HT1080 (cell line): ENCODE results near the gene CLIC6. TPM values are rescaled to one million over a fixed set of nuclear protein-coding genes. Genes with fewer than 3 reads are reported as not detected.

Source experiments
- DNase-seq: peaks from one replicate; pipeline ENCODE4 v3.0.0-alpha.2; 2015; ENCODE audit warnings: low read depth
- total RNA-seq: library from RNA; depleted of rRNA; stranded (reverse); fragments of >200 nt; shearing (Covaris generic); gene quantifications from 2 replicates; pipeline ENCODE4 v1.2.3, GENCODE V29; 2014

CLIC6 gene
- total RNA-seq, 1 experiment from 2014 or later = not detected

DNA sequence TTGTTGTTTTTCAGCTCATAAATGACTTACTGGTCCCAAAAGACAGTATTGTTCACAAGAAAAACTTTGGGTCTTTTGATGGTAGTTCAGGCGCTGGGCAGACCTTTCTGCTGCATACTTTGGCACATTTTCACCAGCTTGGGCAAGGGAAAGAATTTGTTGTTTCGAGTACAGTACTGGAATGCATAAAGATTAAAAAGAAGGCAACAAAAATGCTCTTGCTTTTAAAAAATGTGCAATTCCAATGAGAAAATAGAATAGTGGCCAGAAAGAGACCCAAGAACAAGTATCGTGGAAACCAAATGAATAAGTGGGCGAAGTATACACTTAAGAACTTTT lies 56.0 kb downstream of the CLIC6 start:
- no peak for DNase-seq

DNA sequence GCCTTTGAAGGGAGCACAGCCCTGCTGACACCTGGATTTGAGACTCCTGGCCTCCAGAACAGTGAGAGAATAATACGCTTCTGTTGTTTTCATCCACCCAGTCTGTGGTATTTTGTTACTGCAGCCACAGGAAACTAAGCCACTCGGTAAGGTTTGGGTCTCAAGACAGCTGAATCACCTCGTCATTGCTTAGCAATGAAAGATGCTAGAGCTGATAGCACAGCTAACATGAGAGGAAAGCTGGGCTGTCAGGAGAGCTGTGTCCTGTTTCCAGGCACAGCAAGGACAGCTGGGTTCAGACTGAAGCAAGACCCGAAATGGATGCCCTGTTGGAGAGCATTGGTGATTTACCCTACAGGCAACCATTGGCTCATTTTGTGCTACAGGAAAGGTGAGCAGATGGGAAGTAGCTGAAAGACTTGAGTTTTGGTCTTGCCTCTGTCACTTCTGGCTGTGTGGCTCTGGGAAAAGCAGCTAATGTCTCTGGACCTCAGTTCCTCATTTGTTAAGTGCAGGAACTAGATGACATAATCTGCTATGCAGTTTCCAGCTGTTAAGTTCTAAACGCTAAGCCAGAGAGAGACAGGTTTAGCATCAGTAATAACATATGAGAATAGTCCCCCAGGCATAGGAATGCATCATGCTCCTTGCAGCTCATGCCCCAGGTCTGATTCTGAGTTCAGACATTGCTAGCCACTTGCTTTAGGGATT lies 58.0 kb downstream of the CLIC6 start:
- peak; percentile 48 for DNase-seq

DNA sequence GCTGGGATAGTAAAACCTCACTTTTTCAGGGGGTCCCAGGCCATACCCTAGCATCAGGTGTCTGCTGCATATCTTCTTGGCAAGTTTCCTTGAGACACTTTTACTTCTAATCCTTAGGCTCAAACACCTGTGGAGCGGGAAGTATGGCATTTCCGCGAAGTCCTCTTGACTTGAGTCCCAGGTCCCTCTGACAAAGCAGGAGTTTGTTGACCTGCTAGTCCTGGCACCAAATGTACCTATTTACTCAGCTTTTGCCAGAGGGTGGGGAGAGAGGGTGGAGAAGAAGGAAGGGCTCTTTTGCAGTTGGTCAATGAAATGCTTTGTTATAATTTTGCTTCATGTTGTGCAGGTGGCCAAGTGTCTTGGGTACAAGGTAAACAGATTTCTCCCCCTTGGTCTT lies 59.7 kb downstream of the CLIC6 start:
- no peak for DNase-seq

DNA sequence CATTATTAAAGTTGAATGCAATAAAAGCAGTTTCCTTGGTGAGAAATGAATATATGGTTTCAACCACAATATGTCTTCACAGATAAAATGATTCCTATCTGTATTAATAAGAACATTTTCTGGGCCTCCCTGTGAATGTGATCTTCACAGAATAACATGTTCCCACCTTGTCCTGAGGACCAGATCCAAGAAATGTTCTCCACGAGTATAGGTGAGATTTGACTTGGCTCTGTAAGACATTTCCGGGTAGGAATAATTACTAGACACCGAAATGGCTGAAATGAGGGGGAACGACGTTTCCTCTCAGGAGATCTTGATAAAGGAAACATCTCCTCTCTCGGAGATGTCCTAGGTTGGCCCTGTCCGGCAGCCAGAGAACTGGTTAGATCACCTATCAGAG lies 61.4 kb downstream of the CLIC6 start:
- no peak for DNase-seq

DNA sequence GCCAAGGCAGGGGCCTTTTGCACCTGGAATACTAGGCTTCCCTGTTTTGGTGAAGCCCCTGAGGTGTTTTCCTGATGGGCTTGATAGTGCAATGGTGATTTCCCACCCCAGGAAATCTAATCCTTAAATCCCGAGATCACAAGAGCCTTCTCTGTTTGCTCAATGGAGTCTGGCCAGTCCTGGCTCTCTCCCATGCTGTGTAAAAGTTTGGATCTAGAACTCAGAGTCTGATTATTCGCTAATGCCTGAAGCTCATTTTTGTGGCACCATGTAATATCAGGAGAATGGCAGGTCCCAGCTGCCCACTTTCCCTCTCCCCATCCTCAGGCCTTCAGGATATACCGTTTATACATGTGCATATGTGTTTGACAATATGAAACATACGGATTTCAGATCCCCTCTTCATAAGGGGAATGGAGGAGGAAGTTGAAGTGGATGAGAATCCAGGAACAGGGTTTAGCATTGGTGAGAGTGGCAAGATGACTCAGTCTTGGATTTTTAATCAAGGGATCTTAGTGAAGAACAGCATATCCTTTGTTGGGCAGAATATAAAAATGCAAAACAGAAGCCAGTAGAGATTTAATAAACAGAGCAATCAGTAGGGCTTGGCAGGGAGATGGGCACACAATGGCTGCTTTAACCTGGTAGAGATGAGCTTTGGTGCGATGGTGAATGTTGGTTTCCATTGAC lies 62.1 kb downstream of the CLIC6 start:
- no peak for DNase-seq

DNA sequence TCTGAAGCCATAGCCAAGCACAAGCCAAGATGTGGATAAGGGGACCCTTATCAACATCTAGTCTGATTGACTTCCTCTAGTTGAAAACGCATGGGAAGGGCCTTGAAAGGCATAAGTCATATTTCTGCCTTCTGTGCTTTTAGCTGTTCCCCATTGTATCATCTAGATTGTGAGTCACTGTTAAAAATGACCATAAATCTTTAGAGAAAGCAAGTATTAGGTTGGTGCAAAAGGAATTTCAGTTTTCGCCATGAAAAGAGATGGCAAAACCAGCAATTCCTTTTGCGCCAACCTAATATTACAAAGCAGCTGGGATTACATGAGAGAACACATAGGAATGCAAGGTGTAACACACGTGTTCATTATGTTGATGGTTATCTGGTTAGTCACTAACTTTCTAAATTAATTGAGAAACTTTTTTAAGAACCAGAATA lies 63.6 kb downstream of the CLIC6 start:
- no peak for DNase-seq

DNA sequence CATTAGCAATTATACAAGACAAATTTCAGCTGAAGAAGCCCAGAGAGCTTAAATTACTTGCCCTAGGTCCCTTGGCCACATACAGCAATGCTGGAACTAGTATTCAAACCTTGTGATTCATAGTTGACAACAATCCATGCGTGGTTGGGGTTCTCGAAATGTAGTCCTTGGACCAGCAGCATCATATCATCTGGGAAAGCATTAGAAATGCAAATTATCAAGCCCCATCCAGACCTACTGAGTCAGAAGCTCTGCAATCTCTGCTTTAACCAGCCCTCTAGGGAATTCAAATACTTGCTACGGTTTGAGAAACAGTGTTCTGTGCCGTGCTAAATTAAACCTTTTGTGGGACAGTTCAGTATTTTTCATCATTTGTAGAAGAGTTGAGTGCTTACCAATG lies 65.1 kb downstream of the CLIC6 start:
- DNase-seq = no peak

DNA sequence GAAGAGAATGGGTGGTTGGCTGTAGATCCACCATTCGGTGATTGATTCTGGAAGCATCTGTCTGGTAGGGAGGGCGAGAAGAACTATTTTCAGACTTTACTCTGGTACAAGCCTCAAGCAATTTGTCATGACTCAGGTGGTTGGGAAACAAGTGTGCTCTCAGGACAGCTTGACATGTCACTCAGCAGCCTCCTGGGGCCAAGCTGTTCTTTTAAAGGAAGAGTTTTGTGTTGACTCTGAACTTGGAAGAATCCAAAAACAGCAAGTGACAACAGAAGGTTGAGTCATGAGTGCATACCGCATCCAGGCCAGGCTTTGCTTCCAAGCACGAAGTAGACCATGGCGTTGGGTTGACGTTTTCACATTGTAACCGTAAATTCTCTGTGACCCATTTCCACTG lies 65.9 kb downstream of the CLIC6 start:
- DNase-seq = no peak

DNA sequence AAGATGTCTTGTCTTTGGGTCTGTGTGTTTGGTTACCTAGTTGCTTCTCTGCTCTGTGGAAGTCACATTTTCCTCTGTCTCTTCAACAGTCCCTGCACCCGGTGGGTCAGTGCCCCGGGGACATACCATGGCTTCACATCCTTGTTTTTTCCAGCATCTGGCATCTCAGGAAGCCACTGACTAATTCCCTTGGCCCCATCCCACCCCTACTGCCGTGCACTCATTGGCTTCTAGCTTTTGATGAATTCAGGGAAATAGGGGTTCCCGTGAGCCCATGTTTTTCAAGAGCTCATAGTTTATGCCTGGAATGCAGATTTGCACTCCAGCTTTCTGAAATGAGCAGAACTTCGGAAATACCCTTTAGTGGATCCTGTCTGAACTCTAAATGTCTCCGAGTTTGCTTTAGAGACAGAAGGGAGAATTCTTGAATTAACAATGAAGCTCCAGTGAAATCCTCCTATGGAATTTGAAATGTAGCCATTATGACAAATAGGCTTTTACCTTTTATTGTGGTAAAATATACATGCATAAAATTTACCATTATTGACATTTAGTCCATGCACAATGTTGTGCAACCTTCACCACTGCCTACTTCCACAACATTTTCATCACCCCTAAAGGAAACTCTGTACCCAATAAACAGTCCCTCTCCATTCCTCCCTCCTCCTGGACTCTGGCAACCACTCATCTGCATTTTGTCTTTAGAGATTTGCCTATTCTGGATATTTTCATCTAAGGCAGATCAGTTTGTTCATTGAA lies 67.5 kb downstream of the CLIC6 start:
- DNase-seq = no peak

DNA sequence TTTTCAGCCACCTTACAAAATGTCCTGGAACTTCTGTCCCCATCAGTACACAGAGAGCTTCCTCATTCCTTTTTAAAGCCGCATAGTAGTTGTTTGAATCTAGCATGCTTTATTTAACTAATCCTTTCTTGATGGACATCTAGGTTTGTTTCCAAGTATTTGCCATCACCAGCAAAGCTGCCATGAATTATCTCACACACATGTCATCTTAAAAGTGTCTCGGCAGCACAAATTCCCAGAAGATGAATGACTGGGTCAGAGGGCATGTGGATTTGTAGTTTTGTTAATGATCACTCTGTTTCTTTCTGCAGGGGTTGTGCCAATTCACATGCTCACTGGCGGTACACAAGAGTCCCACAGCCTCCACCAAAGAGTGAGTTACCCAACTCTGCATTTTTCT lies 68.3 kb downstream of the CLIC6 start:
- no peak for DNase-seq

DNA sequence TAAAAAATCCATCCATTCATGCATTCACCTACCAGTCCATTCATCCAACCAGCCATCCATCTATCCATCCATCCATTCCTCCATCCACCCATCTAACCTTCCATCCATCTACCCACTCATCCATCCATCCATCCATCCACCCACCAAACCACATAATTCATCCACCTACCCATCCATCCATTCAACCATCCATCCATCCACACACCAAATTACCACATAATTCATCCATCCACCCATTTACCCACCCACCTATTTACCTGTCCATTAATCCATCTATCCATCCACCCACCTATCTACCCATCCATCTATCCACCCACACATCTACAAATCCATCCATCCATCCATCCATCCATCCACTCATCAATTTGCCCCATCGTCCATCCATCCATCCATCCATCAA lies 71.4 kb downstream of the CLIC6 start:
- no peak for DNase-seq

DNA sequence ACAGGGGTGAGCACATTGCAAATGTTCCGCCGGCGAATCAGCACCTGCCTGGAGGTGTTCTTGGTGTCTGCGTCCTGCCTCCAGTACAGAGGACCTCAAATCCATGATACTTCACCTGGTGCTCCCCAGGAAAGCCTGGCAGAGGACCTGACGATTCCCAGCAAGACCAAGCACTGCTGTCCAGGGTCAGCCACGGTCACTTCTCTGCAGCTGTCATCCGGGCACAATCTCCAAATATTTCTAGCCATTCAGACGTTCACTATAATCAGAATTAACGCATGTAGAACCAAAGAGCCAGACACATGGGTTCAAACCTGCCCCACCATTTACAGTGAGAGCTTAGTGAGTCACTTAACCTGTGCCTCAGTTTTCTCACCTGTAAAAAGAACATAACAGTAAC lies 74.5 kb downstream of the CLIC6 start:
- DNase-seq = no peak

DNA sequence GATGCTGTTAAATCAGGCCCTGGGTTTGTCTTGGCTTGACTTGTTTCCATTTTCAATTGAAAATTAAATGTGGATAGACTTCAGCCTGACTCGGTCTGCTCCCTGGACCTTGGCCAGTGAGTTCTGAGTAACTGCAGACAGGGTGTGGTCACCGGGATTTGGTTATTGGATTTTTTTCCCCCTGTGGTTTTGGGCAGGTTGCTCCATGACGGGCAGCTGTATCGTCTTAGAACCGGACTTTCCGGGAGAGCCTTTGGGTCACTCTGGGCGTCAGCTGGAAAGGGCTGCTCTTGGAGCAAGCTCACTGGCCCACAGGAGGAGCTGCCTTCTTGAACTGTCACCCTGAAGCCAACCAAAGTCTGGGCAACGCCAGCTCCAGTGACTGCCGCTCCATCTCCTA lies 75.0 kb downstream of the CLIC6 start:
- peak; percentile 61 for DNase-seq

DNA sequence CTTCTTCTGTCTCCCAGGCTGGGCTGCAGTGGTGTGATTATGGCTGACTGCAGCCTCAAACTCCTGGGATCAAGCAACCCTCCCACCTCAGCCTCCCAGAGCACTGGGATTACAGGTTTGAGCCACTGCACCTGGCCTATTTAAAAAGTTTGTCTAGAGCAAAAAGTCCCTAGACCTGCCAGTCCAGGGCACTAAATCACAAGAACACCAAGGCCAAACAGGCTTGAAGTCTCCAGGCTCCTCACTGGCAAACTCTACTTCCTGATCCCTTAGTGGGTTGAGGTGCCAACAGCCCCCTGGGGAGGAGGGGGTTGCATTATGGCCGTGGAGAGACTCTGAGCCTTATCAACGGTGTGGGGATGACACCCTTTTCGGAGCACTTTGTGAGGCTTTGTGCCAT lies 76.0 kb downstream of the CLIC6 start:
- no peak for DNase-seq

DNA sequence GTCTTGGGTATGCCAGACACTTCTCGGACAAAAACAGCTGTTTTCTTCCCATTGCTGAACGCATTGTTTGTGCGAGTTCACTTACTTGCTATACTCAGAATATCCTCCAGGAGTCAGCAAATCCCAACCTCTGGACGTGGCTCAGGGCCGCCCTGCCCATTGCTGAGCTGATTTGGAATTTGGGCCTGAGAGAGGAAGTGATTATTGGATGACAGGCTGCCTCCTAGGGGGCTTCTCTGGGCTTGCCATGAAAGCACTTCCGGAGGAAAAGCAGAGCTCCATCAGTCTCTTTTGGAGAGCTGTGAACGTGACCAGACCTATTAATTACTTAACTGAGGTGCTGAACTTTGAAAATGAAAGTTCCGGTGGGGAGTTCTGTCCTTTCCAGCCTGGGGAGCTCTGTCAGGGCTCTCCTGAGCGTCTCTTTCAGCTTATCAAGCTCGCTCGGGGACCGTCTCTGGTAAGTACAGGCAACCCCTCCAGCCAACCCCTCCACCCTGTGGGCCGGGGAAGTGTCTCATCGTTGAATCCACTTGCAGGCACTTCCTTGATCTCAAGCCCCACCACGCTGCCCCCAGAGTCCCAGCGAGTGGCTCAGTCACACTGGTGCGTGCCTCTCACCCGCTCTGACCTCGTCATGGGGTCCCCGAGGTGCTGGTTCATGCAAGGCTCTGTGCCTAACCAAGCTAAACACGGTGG lies 76.9 kb downstream of the CLIC6 start:
- peak; percentile 84 for DNase-seq

DNA sequence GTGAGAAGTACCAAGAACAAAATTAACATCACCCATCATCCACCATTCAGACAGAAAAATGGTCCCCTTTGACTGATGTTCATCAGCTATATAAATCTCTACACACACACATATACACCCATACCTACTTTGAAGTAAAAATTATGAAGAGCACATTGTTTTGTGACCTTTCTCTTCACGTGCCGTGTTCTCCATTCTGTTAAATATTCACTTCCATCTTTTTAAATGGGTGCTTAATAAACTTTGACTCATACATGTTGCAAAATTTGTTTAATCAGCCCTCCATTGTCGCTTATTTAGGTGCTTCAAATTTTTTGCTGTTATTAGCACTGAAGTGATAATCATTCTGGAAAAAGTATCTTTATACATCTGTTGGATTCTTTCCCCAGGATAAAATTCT lies 80.1 kb downstream of the CLIC6 start:
- no peak for DNase-seq

DNA sequence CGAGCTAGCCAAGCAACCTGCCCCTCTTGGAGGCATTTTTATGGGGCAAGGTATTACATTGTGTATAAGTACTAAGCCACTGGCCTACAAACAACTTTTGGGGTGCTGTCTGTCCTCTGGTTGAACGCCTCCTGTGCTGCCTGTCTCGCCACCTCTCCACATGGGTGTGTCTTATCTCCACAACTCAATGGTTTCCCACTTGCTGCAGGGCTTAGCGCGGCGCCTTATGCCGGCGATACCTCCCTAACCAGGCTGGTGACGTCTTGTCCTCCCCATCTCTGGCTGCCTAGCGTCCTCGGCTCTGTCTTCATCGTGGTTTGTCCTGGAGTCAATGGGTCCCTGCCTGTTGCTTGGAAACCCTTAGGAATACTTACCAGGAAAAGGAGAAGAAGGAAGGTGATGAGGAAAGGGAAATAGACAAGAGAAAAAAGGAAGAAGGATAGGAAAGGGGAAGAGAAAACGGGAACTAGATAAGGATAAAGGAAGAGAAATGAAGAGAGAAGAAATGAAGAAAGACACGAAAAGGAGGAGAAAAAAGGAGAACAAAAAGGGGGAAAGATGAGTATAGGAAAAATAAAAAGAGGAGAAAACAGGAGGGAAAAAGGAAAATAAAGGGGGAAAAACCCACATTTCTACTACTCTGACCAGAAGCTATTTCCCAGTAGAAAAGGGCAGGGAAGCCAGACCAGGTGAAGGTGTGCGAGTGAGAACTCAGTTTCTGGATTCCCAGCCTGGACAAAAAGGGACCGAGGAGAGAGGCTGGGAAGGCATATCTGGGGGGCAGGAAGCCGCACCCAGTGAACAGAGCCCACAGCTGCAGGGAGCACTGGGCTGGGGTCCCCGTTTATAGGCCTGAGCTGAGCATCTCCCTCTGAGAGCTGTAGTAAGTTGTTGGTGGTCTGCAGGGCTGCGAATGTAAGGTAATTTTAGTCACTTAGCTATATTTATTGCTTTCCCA lies 86.2 kb downstream of the CLIC6 start:
- no peak for DNase-seq

DNA sequence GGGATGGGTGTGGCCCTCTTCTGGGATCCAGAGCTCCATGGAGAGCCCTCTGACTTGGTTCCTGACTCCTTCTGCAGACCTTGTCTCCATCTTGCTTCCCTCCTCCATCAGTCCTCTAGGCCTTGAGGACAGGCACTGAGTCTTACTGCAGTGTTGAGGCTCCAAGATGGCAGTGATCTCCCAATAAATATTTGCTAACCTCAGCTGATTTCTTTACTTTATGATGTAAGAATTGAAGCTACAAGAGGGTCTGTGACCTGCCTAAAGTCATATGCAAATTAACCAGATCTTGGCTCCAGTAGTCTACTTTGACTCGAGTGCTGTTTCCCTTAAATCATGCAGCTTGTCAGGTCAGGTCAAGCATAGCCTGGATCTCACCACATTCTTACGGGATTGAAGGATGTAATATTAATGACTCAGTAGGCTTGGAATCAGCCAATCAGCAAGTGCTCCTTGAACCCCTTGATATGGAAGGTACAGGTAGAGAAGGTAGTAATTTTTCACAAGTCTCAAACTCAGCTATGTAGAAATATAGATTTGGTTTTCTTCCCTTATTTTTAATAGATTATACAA lies 93.0 kb downstream of the CLIC6 start:
- DNase-seq = no peak

DNA sequence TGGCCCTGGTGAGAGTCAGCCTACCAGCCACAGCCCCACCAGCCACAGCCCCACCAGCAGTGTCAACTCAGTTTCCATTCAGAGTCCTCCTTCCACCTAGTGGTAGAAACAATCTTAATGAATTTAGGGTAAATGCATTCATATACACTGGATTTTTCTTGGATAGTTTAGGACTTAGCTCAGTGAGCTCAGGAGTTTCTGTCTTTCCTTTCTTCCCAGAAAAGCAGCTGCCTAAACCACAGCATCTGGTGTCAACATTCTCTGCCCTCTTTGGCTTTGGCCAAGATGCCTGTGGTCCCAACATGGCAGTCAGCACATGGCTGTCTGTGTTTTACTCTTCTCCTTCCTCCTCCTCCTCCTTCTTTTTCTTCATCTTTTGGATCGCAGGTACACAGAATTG lies 94.0 kb downstream of the CLIC6 start:
- DNase-seq = no peak

DNA sequence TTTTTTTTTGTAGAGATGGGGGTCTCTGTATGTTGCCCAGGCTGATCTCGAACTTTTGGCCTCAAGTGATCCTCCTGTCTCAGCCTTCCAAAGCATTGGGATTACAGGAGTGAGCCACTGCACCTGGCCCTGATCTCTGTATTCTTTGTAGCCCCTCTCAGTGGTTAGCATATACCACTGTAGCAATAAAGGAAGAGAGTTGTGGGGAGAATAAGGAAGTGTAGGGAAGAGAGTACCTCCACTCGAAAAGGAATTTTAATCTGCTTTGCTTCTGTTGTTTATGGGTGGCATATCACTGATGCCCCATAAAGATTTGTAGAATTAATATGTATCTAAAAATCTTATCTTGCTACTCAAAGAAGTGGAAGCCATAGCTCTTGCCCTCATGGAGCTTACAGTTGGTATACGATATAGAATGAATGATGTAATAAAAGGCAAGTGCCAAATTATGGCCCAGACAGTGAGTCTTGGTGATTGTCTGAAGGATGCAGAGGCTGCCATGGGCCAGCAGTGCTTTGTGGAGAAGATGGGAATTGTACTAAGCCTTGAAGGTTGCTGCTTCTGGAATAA lies 96.0 kb downstream of the CLIC6 start:
- no peak for DNase-seq
